GM19238 (cell line): Measurements from ENCODE around the gene DGCR2.
"Not testable (repeated sequence)": the region's sequence is repeated elsewhere in the genome, so short reads cannot be mapped to it uniquely, and the experiment has no call there.

Experiments
- DNase-seq: peaks from one replicate; pipeline ENCODE4 v3.0.0; 2011; ENCODE audit warnings: low spot score; ENCODE audit not compliant: insufficient read length

Gene DGCR2

GRCh38 chr22:19122143-19122751 lies at the start of gene DGCR2:
TSS of gene DGCR2 (minus strand) at chr22:19122412. CDS start at chr22:19122206, 206 bp downstream.
- DNase-seq, result peak; percentile 99

GRCh38 chr22:19169947-19170318 lies 47.7 kb upstream of the DGCR2 start:
- DNase-seq, result no peak

- DNase-seq, result no peak
Observed at GRCh38 chr22:19169002-19169946, 47.1 kb upstream of the DGCR2 start.

- DNase-seq, result no peak
Observed at GRCh38 chr22:19168088-19168890, 46.1 kb upstream of the DGCR2 start.

- no peak for DNase-seq
Observed at GRCh38 chr22:19167106-19167869, 45.1 kb upstream of the DGCR2 start.

- DNase-seq, result no peak
Observed at GRCh38 chr22:19166421-19166820, 44.2 kb upstream of the DGCR2 start.

GRCh38 chr22:19164425-19164824 lies 42.2 kb upstream of the DGCR2 start:
- DNase-seq, result no peak

GRCh38 chr22:19158649-19159048 lies 36.4 kb upstream of the DGCR2 start:
- DNase-seq, result not testable (repeated sequence)

GRCh38 chr22:19156109-19156508 lies 33.9 kb upstream of the DGCR2 start:
- not testable (repeated sequence) for DNase-seq

GRCh38 chr22:19152942-19153883 lies 31.0 kb upstream of the DGCR2 start:
- DNase-seq, result no peak

GRCh38 chr22:19151329-19152191 lies 29.3 kb upstream of the DGCR2 start:
- DNase-seq, result no peak

GRCh38 chr22:19150482-19151328 lies 28.5 kb upstream of the DGCR2 start:
- no peak for DNase-seq

- DNase-seq, result no peak
Observed at GRCh38 chr22:19149991-19150390, 27.8 kb upstream of the DGCR2 start, which contains the start of gene GSC2. TSS of gene GSC2 (minus strand) at chr22:19150292. CDS start at chr22:19150283, 9 bp downstream.

GRCh38 chr22:19149047-19149883 lies 27.1 kb upstream of the DGCR2 start:
- DNase-seq, result no peak

GRCh38 chr22:19148417-19149046 lies 26.3 kb upstream of the DGCR2 start:
- no peak for DNase-seq

GRCh38 chr22:19147195-19147780 lies 25.1 kb upstream of the DGCR2 start:
- DNase-seq, result no peak
